Measurements from ENCODE around the gene TFAP2E.

TFAP2E gene

GRCh38 chr1:35603941-35604340 lies 30.8 kb downstream of the TFAP2E start:
- H3K36me3 Mint-ChIP-seq: peaks cover 43% of the 10 kb centered on the region
- no peak for DNase-seq
- CTCF ChIA-PET: interaction anchor here (1.3 kb wide), 1 partner anchor 112 kb away, joined by 5 read pairs; no protein-coding TSS in a partner anchor
- H3K4me1 Mint-ChIP-seq: no peaks in the 10 kb centered on the region
- no peak overlapping the region for H3K27ac Mint-ChIP-seq
- no peak overlapping the region for H3K4me3 Mint-ChIP-seq
- H3K27me3 Mint-ChIP-seq: no peaks in the 10 kb centered on the region
- no peaks in the 10 kb centered on the region for H3K9me3 Mint-ChIP-seq

DNA sequence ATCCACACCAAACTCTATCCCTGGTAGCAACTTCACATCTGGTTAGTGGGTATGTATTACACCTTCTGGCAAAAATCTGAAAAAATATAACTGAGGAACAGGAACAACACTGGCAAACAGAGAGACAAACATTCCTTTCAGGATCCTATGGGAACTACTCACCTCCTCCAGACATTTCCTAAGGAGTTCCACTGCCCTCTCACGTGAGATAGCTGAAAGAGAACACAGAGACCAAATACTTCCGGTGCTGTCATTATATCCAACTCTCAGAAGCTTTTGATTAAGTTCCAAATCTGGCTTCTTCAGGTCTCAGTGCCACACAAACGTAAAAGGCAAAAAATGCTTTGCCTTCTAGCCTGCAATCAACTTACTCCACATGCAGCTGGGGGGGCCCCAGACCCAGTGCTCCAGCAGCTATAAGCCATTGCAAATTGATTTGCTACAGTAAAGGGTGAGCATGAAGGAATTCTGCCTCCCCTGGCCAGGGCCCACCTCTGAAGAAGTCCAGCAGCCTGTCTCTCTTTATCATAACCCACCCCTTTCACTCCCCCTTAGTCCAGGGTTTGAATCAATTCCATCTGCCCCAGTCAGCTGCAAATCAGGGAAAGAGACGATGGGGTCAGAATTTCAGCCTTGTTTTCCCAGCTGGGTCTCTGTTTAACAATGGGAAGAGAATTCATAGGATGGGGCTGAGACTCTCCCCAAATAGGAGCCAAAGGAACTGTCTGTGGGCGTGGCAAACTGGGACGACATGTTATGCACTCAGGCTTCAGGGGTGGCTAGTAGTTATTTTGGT lies 32.2 kb downstream of the TFAP2E start:
- Mint-ChIP-seq H3K36me3 (peaks cover 46% of the 10 kb centered on the region), H3K4me1 (peaks cover 3% of the 10 kb centered on the region), H3K4me3 (no peak overlapping the region), H3K9me3 (no peaks in the 10 kb centered on the region), H3K27me3 (no peaks in the 10 kb centered on the region), H3K27ac (no peak overlapping the region)
- CTCF ChIA-PET: no interaction called here
- no peak for DNase-seq

- H3K27me3 Mint-ChIP-seq: no peaks in the 10 kb centered on the region
- H3K36me3 Mint-ChIP-seq: peaks cover 46% of the 10 kb centered on the region
Observed at GRCh38 chr1:35605867-35606182, 32.7 kb downstream of the TFAP2E start.

GRCh38 chr1:35611655-35612054 lies 38.5 kb downstream of the TFAP2E start:
- no peak overlapping the region for H3K4me3 Mint-ChIP-seq
- CTCF ChIA-PET: no interaction called here
- no peak for DNase-seq
- H3K27me3 Mint-ChIP-seq: no peaks in the 10 kb centered on the region
- H3K27ac Mint-ChIP-seq: no peak overlapping the region
- H3K36me3 Mint-ChIP-seq: peaks cover 37% of the 10 kb centered on the region
- no peaks in the 10 kb centered on the region for H3K9me3 Mint-ChIP-seq
- peaks cover 6% of the 10 kb centered on the region for H3K4me1 Mint-ChIP-seq

More at GRCh38 chr1:35605867-35606182, 32.7 kb downstream of the TFAP2E start:
- H3K27ac Mint-ChIP-seq: no peak overlapping the region
- no peak for DNase-seq
- H3K4me3 Mint-ChIP-seq: no peak overlapping the region
- no peaks in the 10 kb centered on the region for H3K9me3 Mint-ChIP-seq
- CTCF ChIA-PET: no interaction called here
- H3K4me1 Mint-ChIP-seq: peaks cover 4% of the 10 kb centered on the region

DNA sequence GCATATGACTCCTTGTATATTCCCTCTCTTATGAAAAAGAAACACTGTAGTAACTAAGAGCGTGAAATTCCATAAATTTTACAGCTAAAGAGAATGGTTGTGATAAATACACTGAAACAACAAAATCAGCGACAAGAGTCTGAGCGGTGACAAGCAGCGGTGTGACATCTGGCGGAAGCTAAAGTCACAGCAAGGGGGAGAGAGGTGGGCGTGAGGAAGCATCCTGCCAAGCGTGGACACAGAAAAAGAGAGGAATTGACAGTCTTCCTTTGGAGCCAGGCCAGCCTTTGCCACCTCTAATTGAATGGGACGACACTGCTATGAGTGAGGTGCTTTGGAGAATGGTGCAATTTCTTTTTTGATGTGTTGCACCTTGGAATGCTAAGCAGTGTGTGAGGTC lies 42.3 kb downstream of the TFAP2E start:
- DNase-seq: no peak
- Mint-ChIP-seq H3K4me3 (no peak overlapping the region), H3K4me1 (peaks cover 3% of the 10 kb centered on the region), H3K27ac (no peak overlapping the region), H3K27me3 (no peaks in the 10 kb centered on the region), H3K36me3 (peaks cover 23% of the 10 kb centered on the region), H3K9me3 (no peaks in the 10 kb centered on the region)
- CTCF ChIA-PET: no interaction called here

DNA sequence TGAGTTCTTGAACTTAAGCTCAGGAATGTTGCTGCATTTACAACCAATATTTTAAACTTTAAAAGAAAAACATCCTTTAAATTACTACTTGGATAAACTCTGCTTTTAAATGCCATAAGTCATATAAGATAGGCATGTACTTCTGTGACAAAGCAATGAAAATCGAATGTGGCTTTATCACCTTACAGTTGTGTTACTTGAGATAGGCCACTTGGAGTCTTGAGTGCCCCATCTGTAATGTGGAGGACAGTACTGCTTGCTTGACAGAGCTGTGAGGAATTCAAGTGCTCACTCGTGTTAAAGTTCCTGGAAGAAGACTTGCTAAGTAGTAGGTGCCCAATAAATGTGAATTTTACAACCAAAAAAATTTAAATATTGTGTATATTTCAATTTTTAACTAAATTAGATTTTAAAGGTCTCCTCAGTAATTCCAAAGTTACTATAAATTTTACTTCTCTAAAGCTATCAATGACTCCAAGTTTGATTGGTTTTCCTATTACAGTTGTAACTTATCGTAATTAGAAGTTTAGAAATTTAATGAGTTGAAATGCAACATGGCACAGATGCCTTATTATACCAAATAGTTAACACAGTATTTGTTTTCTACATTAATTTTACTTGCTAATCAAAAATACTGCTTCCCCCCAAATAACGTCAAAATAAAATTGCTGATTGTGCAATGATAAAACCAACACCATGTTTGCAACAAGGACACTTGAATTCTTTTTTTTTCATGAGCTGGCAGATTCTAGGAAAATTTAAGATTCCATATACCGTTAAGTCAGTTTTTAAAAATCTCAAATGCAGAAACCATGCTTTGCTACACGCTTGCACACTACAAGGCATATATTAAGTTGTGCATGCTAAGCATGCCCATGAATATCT lies 46.4 kb downstream of the TFAP2E start:
- Mint-ChIP-seq H3K27me3 (no peaks in the 10 kb centered on the region), H3K27ac (no peak overlapping the region), H3K4me1 (peaks cover 2% of the 10 kb centered on the region), H3K9me3 (no peaks in the 10 kb centered on the region), H3K36me3 (peaks cover 20% of the 10 kb centered on the region), H3K4me3 (no peak overlapping the region)
- DNase-seq: no peak
- CTCF ChIA-PET: interaction anchor here (1.0 to 1.1 kb wide), 2 partner anchors 51 to 96 kb away, joined by 3 read pairs; no protein-coding TSS in a partner anchor

DNA sequence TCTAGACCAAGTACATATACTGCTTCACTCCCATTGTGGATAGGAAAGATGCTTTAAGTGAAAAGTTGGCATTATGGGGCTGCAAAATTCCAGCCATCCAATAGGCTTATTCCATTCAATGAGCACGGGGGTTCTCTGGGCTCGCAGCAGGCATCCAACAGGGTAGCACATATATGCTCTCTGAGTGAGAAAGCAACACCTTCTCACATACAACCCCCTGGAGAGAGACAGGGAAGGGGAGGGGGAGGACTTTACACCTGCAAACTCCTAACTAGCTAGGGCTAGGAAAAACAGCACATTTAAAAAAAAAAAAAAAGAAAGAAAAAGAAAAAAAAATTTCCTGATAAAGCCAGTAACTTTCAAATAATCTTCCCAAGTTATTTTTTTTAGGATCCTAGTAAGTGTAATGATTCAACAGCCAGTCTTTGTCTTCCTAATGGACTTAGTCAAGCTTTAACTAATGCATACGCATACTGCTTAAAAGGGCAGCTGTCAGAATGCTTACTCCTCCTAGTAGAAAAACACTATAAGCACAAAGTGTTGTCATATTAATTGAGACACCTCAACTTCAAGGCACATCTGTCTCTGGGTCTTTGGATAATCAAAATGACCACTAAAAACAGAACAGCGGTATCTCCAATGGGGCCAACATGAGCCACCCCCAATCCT lies 49.5 kb downstream of the TFAP2E start:
- no peaks in the 10 kb centered on the region for H3K9me3 Mint-ChIP-seq
- H3K27ac Mint-ChIP-seq: no peak overlapping the region
- CTCF ChIA-PET: no interaction called here
- no peak overlapping the region for H3K4me3 Mint-ChIP-seq
- H3K36me3 Mint-ChIP-seq: peaks cover 21% of the 10 kb centered on the region
- no peaks in the 10 kb centered on the region for H3K27me3 Mint-ChIP-seq
- peaks cover 2% of the 10 kb centered on the region for H3K4me1 Mint-ChIP-seq
- no peak for DNase-seq

DNA sequence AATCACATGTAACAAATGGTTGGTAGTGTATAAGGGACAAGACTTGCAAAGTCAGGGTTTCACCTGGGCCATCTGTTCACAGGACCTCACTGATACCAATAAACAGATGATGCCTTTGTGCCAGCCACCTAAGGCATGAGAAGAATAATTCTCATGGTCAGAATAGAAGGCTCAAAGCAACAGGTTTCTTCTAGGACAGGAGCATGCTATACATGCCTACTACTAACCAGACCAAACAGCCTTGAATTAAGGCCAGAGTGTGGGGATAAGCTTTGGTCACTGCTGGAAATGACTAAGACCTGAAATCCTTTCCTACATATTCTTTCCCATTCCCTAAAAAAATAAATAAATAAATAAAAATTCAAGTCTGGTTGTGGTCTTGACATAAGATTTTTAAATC lies 50.7 kb downstream of the TFAP2E start:
- Mint-ChIP-seq H3K27ac (no peak overlapping the region), H3K4me3 (no peak overlapping the region), H3K27me3 (no peaks in the 10 kb centered on the region), H3K4me1 (peaks cover 2% of the 10 kb centered on the region), H3K9me3 (no peaks in the 10 kb centered on the region), H3K36me3 (peaks cover 23% of the 10 kb centered on the region)
- no peak for DNase-seq
- CTCF ChIA-PET: no interaction called here

- Mint-ChIP-seq H3K4me3 (no peak overlapping the region), H3K36me3 (peaks cover 48% of the 10 kb centered on the region), H3K27me3 (no peaks in the 10 kb centered on the region), H3K4me1 (no peaks in the 10 kb centered on the region), H3K9me3 (no peaks in the 10 kb centered on the region), H3K27ac (no peak overlapping the region)
- DNase-seq: no peak
- CTCF ChIA-PET: no interaction called here
Observed at GRCh38 chr1:35629051-35629450, 55.9 kb downstream of the TFAP2E start.

DNA sequence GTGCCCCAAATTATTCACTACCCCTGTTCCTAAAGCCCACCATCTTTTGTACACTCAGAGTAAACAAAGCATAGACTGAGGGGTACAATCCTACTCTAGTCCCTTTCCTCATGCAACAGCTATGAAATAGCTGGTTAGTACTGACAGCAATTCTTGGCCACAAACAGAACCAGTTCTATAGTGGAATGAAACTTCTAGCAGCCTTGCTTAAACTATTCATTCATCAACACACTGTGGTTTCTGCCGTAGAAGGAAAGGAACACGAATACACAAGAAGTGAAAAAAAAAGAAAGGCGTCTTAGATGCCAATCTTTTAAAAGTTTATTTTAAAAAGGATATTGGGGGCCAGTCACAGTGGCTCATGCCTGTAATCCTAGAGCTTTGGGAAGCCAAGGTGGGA lies 58.3 kb downstream of the TFAP2E start:
- H3K36me3 Mint-ChIP-seq: peaks cover 57% of the 10 kb centered on the region
- no peaks in the 10 kb centered on the region for H3K9me3 Mint-ChIP-seq
- H3K4me1 Mint-ChIP-seq: peaks cover 4% of the 10 kb centered on the region
- no peak for DNase-seq
- no peak overlapping the region for H3K27ac Mint-ChIP-seq
- H3K4me3 Mint-ChIP-seq: no peak overlapping the region
- H3K27me3 Mint-ChIP-seq: no peaks in the 10 kb centered on the region
- CTCF ChIA-PET: interaction anchor here (0.9 kb wide), 1 partner anchor 84 kb away, joined by 3 read pairs; no protein-coding TSS in a partner anchor

GRCh38 chr1:35633547-35633946 lies 60.4 kb downstream of the TFAP2E start:
- Mint-ChIP-seq H3K27ac (no peak overlapping the region), H3K27me3 (no peaks in the 10 kb centered on the region), H3K36me3 (peaks cover 50% of the 10 kb centered on the region), H3K9me3 (no peaks in the 10 kb centered on the region), H3K4me1 (peaks cover 18% of the 10 kb centered on the region), H3K4me3 (no peak overlapping the region)
- no peak for DNase-seq
- CTCF ChIA-PET: no interaction called here

GRCh38 chr1:35637401-35637809 lies 64.3 kb downstream of the TFAP2E start:
- H3K36me3 Mint-ChIP-seq: peaks cover 32% of the 10 kb centered on the region
- peak overlapping the region; percentile 67 for H3K4me3 Mint-ChIP-seq

GRCh38 chr1:35640380-35641232 lies 67.5 kb downstream of the TFAP2E start:
- Mint-ChIP-seq H3K27ac (peak overlapping the region; percentile 99), H3K4me3 (peak overlapping the region; percentile 100), H3K36me3 (peaks cover 20% of the 10 kb centered on the region), H3K27me3 (peaks cover 37% of the 10 kb centered on the region), H3K4me1 (peaks cover 46% of the 10 kb centered on the region), H3K9me3 (no peaks in the 10 kb centered on the region)
- no peak for DNase-seq
- CTCF ChIA-PET: interaction anchor here (1.0 kb wide), 1 partner anchor 75 kb away, joined by 3 read pairs; no protein-coding TSS in a partner anchor

More at GRCh38 chr1:35637401-35637809, 64.3 kb downstream of the TFAP2E start:
- H3K27me3 Mint-ChIP-seq: peaks cover 8% of the 10 kb centered on the region
- DNase-seq: no peak
- H3K4me1 Mint-ChIP-seq: peaks cover 44% of the 10 kb centered on the region
- H3K27ac Mint-ChIP-seq: peak overlapping the region; percentile 90
- no peaks in the 10 kb centered on the region for H3K9me3 Mint-ChIP-seq
- CTCF ChIA-PET: interaction anchor here (1.1 to 1.6 kb wide), 2 partner anchors 68 to 78 kb away, joined by 3 to 4 read pairs; no protein-coding TSS in a partner anchor
